Stimulated activated naive CD4-positive, alpha-beta T cell (primary cell): ENCODE measurements around the gene RPUSD4.

Experiments used
- DNase-seq, 6 experiments: peaks; one replicate each; lab custom pipeline; 2025; lab: John Stamatoyannopoulos, UW

Gene RPUSD4

GRCh38 chr11:126182787-126183445 is 28.5 kb downstream of the RPUSD4 start:
- no peak for DNase-seq

GRCh38 chr11:126181939-126182730 is 29.3 kb downstream of the RPUSD4 start:
- DNase-seq, result no peak

GRCh38 chr11:126176853-126177470 is 34.5 kb downstream of the RPUSD4 start:
- DNase-seq, result no peak

- DNase-seq, result no peak
These were observed 36.1 kb downstream of the RPUSD4 start for GRCh38 chr11:126175393-126175792.

GRCh38 chr11:126174816-126175215 is 36.6 kb downstream of the RPUSD4 start:
- DNase-seq, result no peak

- DNase-seq, result no peak
These were observed 38.2 kb downstream of the RPUSD4 start for GRCh38 chr11:126173257-126173656.

- DNase-seq, result no peak
These were observed 38.8 kb downstream of the RPUSD4 start for GRCh38 chr11:126172596-126173038.

GRCh38 chr11:126169291-126169690 is 42.2 kb downstream of the RPUSD4 start:
- DNase-seq, result no peak

GRCh38 chr11:126167488-126167887 is 44.0 kb downstream of the RPUSD4 start:
- no peak for DNase-seq

GRCh38 chr11:126166413-126166812 is 45.0 kb downstream of the RPUSD4 start:
- DNase-seq, result no peak

- DNase-seq, result no peak
These were observed 45.7 kb downstream of the RPUSD4 start for GRCh38 chr11:126165757-126166156.

GRCh38 chr11:126165311-126165720 is 46.1 kb downstream of the RPUSD4 start:
- no peak for DNase-seq

- DNase-seq, result no peak
These were observed 46.7 kb downstream of the RPUSD4 start for GRCh38 chr11:126164781-126165180.

GRCh38 chr11:126163779-126164178 is 47.7 kb downstream of the RPUSD4 start:
- DNase-seq, result no peak

- DNase-seq, result no peak
These were observed 48.3 kb downstream of the RPUSD4 start for GRCh38 chr11:126163074-126163700.

- no peak for DNase-seq
These were observed 49.0 kb downstream of the RPUSD4 start for GRCh38 chr11:126162306-126163030.

- DNase-seq, result no peak
These were observed 50.4 kb downstream of the RPUSD4 start for GRCh38 chr11:126161023-126161391.

- DNase-seq, result no peak
These were observed 51.0 kb downstream of the RPUSD4 start for GRCh38 chr11:126160345-126161022.

- no peak for DNase-seq
These were observed 51.6 kb downstream of the RPUSD4 start for GRCh38 chr11:126159719-126160344.

- DNase-seq, result no peak
These were observed 53.2 kb downstream of the RPUSD4 start for GRCh38 chr11:126158054-126158791.
